ENCODE measurements around the gene PPP2R2B.

Gene PPP2R2B

DNA sequence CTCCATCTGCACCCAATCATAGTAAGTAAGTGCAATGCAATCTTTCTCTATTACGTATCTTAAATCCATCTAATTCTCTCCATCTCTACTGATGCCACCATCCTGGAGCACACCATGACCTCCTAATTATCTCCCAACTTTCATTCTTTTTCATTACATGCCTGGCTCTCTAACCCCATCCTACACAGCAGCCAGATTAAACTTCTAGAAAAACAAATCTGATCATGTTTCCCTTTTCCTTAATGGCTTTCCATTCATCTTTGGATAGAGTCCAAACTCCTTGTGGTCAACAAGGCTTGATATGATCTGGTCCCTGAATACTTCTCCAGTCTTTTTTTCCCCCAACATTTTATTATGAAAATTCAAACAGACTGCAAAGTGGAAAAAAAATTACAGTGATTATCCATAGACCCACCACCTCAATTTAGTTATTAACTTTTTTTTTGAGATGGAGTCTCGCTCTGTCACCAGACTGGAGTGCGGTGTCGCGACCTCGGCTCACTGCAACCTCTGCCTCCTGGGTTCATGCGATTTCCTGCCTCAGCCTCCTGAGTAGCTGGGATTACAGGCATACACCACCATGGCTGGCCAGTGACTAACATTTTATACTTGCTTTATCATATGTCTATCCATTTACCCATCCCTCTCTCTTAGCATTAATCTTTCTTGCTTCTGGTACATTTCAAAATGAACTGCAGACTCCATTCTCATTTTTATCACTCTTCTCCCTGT, 5.2 kb downstream of the PPP2R2B start:
- no peak for FAIRE-seq

DNA sequence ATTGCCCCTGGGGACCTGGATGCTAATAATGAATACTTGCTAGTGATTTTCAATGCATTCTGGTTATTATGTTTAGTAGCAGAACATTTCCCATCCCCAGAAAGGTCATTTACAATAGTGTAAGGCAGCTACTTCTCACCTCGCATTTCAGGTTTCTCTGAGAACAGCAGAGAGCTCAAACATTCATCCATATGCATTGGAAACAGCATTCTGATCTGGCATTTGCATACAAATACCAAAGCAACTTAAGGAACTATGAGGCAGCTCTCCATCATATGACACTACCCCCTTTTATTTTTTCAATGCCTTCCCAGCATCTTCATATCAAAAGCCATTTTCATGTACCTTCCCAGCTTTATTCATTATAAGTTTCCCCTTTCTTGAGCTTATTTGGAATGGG, 6.4 kb downstream of the PPP2R2B start:
- DNase-seq (ENCODE audit: insufficient read length, low spot score) (no peak), FAIRE-seq (no peak)
- TF ChIP-seq, protein P1, sequence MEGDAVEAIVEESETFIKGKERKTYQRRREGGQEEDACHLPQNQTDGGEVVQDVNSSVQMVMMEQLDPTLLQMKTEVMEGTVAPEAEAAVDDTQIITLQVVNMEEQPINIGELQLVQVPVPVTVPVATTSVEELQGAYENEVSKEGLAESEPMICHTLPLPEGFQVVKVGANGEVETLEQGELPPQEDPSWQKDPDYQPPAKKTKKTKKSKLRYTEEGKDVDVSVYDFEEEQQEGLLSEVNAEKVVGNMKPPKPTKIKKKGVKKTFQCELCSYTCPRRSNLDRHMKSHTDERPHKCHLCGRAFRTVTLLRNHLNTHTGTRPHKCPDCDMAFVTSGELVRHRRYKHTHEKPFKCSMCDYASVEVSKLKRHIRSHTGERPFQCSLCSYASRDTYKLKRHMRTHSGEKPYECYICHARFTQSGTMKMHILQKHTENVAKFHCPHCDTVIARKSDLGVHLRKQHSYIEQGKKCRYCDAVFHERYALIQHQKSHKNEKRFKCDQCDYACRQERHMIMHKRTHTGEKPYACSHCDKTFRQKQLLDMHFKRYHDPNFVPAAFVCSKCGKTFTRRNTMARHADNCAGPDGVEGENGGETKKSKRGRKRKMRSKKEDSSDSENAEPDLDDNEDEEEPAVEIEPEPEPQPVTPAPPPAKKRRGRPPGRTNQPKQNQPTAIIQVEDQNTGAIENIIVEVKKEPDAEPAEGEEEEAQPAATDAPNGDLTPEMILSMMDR (IDR thresholded peaks at IDR 0.05; ENCODE audit: insufficient read depth, missing control alignments) = no peak

More for the DNA sequence above, 5.2 kb downstream of the PPP2R2B start:
- DNase-seq (ENCODE audit: insufficient read length, low spot score) = no peak
- TF ChIP-seq, protein P1 (IDR thresholded peaks at IDR 0.05; ENCODE audit: insufficient read depth, missing control alignments) = no peak

DNA sequence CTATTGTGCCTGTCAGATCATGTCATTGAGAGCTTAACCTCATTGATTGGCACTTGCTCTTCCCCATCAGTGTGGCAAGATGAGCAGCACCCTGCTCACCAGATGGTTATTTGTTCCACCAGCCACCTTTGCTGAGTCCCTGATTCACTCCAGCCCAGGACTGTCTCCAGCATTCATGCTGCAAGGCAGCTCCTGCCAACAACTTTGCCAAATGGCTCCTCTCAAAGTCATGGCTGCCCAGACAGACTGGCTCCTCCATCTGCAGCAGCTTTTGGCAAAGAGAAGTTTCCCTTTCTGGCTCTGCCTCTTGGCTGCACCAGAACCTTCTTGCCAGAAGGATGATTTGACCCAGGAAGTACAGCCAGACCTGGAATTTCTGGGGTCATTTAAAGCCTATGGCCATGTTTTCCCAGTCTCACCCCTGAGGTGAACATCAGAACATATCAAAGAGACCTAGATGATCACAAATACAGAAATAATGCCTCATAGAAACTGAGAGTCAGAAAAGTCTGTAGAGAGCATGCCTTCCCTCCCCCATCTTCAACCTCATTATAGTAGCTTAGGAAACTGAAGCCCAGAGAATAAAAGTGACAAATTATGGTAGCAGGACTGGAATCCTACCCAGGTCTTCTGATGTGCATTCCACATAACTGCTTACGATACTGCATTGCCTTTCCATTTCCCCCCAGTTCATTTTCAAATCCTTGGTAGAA, 10.4 kb downstream of the PPP2R2B start:
- TF ChIP-seq, protein P1 (IDR thresholded peaks at IDR 0.05; ENCODE audit: insufficient read depth, missing control alignments) = no peak
- no peak for DNase-seq (ENCODE audit: insufficient read length, low spot score)
- no peak for FAIRE-seq

DNA sequence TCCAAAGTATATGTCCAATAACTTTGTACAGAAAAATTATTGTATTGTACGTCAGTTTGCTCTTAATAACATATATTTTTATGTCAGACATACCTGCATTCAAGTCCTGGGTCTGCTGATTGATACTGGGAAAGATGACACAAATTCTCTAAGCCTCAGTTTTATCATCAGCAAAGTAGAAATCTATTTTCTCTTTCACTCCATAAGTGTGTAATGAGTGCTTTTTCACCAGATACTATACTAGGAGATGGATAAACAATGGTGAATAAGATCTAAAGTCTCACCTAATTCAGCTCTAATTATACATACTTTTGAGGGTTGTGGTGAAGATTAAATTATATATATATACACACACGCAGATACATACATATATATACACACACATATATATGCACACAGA, 12.3 kb downstream of the PPP2R2B start:
- TF ChIP-seq, protein P1 (IDR thresholded peaks at IDR 0.05; ENCODE audit: insufficient read depth, missing control alignments) = no peak
- FAIRE-seq (no peak), DNase-seq (ENCODE audit: insufficient read length, low spot score) (no peak)

DNA sequence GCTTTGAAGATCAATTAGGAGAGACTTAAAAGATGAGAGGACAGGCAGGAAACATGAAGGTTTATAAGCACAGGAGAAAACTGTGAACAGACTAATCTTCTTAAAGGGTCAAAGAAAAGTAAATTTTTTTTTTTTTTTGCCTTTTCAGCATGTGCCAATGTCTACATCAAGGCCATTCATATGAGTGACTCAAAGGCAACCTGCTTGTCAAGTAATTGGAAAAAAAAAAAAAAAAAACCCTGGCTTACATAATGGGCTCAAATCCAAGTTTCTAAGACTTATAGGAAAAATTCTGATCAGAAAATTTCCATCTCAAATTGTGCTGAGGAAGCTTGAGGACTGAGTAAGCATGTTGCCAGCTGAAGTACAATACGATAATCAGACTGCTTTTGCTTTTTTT, 15.9 kb downstream of the PPP2R2B start:
- TF ChIP-seq, protein P1 (IDR thresholded peaks at IDR 0.05; ENCODE audit: insufficient read depth, missing control alignments) = no peak
- DNase-seq (ENCODE audit: insufficient read length, low spot score) (no peak), FAIRE-seq (no peak)

DNA sequence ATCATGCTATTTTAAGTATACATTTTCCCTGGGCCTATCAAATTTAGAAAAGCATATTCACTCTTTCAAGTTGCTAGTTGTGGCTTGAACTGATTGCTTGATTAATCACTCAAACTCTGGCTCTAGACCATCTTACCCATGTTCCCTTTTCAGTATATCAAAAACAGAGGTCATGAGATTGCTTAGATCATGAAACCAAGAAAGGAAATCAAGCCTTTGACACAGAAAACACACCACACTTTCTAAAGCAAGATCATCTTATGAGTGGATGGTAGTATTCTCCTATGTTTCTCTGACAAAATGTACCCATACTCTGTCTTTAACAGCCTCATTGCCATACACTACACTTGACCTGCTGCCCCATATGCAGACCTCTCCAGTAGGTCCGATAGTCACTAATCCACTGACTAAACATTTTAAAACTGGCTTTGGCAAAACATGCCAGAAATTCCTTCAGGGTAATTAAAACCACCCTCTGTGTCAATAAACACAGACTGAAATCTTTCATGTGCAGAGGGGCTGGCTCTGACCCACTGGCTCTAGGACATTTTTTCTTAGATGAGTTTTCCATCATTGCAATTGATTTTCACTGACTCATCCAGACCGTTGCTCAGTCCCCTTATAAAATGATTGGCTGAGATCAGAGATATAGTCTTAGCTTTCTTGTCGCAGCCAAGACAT, 18.2 kb downstream of the PPP2R2B start:
- TF ChIP-seq, protein P1 (IDR thresholded peaks at IDR 0.05; ENCODE audit: insufficient read depth, missing control alignments) = no peak
- DNase-seq (ENCODE audit: insufficient read length, low spot score) (no peak), FAIRE-seq (no peak)
